HEK293 (cell line): ENCODE results near the gene GNG12.

Experiments
- CTCF ChIA-PET: fragments of 350-600 bp; formaldehyde crosslinking; extraction: SDS; loops from one replicate; lab custom pipeline; 2021; ENCODE audit warnings: antibody characterized with exemption; lab: Yijun Ruan, JAX
- POLR2A ChIA-PET: fragments of 300-600 bp; formaldehyde crosslinking; extraction: SDS; loops from one replicate; lab custom pipeline; 2020; ENCODE audit warnings: antibody characterized with exemption, inconsistent platforms; lab: Yijun Ruan, JAX
- H3K27ac ChIP-seq: fragments of 200-500 bp; sonication (Bioruptor generic); 2 replicates; pipeline ENCODE4 v1.5.1; 2014; ENCODE audit warnings: low read depth, low read length, control low read depth, inconsistent platforms; ENCODE audit errors: extremely low read depth
- H3K36me3 ChIP-seq, 2 experiments: fragments of 200-500 bp in 1 of 2; sonication (Bioruptor generic) in 1 of 2; 1 replicate in 1 of 2; 2 replicates in 1 of 2; pipeline ENCODE4 v1.5.1; 2014 to 2017; ENCODE audit warnings: inconsistent platforms in 2 of 2, low read length in 2 of 2; ENCODE audit not compliant: control insufficient read depth in 2 of 2, insufficient read depth in 1 of 2
- H3K4me1 ChIP-seq: fragments of 200-500 bp; sonication (Bioruptor generic); 2 replicates; pipeline ENCODE4 v1.5.1; 2014; ENCODE audit warnings: mild to moderate bottlenecking, low read length, inconsistent platforms; ENCODE audit not compliant: control insufficient read depth, insufficient read depth
- H3K4me3 ChIP-seq: 2 replicates; pipeline ENCODE4 v1.5.1; 2011; ENCODE audit warnings: low read depth, mild to moderate bottlenecking, control low read depth, low read length, moderate library complexity
- H3K9me3 ChIP-seq: fragments of 200-500 bp; sonication (Bioruptor generic); 2 replicates; pipeline ENCODE4 v1.5.1; 2014; ENCODE audit warnings: low read depth, low read length, inconsistent platforms; ENCODE audit not compliant: control insufficient read depth, insufficient read depth
- OSR2 ChIP-seq: fragments of 450-650 bp; formaldehyde crosslinking; IDR thresholded peaks from 2 replicates; pipeline ENCODE4 v1.5.1; 2016; ENCODE audit warnings: missing biosample characterization, missing genetic modification characterization
- SCRT1 ChIP-seq: fragments of 450-650 bp; formaldehyde crosslinking; IDR thresholded peaks from 2 replicates; pipeline ENCODE4 v1.5.1; 2016; ENCODE audit warnings: missing biosample characterization, missing genetic modification characterization, borderline replicate concordance
- ZBTB48 ChIP-seq: fragments of 450-650 bp; formaldehyde crosslinking; IDR thresholded peaks from 2 replicates; pipeline ENCODE4 v1.5.1; 2016; ENCODE audit warnings: missing biosample characterization, missing genetic modification characterization
- ZFP37 ChIP-seq: fragments of 450-650 bp; formaldehyde crosslinking; IDR thresholded peaks from 2 replicates; pipeline ENCODE4 v1.5.1; 2016; ENCODE audit warnings: missing biosample characterization, missing genetic modification characterization
- ZNF146 ChIP-seq: fragments of 450-650 bp; formaldehyde crosslinking; IDR thresholded peaks from 2 replicates; pipeline ENCODE4 v1.5.1; 2016; ENCODE audit warnings: missing biosample characterization, missing genetic modification characterization
- ZNF184 ChIP-seq: fragments of 450-650 bp; IDR thresholded peaks from 2 replicates; pipeline ENCODE4 v1.5.1; 2018; ENCODE audit warnings: missing biosample characterization, mild to moderate bottlenecking, missing genetic modification characterization
- ZNF214 ChIP-seq: fragments of 450-650 bp; formaldehyde crosslinking; IDR thresholded peaks from 2 replicates; pipeline ENCODE4 v1.5.1; 2017; ENCODE audit warnings: missing biosample characterization, mild to moderate bottlenecking, missing genetic modification characterization, borderline replicate concordance
- ZNF248 ChIP-seq: fragments of 450-650 bp; formaldehyde crosslinking; IDR thresholded peaks from 2 replicates; pipeline ENCODE4 v1.5.1; 2017; ENCODE audit warnings: missing biosample characterization, missing genetic modification characterization
- ZNF292 ChIP-seq: fragments of 450-650 bp; formaldehyde crosslinking; IDR thresholded peaks from 2 replicates; pipeline ENCODE4 v1.5.1; 2016; ENCODE audit warnings: low read depth, missing biosample characterization, missing genetic modification characterization, borderline replicate concordance
- ZNF366 ChIP-seq: fragments of 450-650 bp; formaldehyde crosslinking; conservative IDR thresholded peaks from 2 replicates; pipeline ENCODE4 v1.5.1; 2016; ENCODE audit warnings: missing biosample characterization, missing genetic modification characterization
- ZNF398 ChIP-seq: fragments of 450-650 bp; formaldehyde crosslinking; IDR thresholded peaks from 2 replicates; pipeline ENCODE4 v1.5.1; 2017; ENCODE audit warnings: missing biosample characterization, missing genetic modification characterization
- ZNF560 ChIP-seq: fragments of 450-650 bp; formaldehyde crosslinking; IDR thresholded peaks from 2 replicates; pipeline ENCODE4 v1.5.1; 2017; ENCODE audit warnings: missing biosample characterization, missing genetic modification characterization, borderline replicate concordance
- ZNF571 ChIP-seq: fragments of 450-650 bp; formaldehyde crosslinking; IDR thresholded peaks from 2 replicates; pipeline ENCODE4 v1.5.0; 2017; ENCODE audit warnings: missing biosample characterization, missing genetic modification characterization
- ZNF610 ChIP-seq: fragments of 450-650 bp; formaldehyde crosslinking; IDR thresholded peaks from 2 replicates; pipeline ENCODE4 v1.5.1; 2016; ENCODE audit warnings: missing biosample characterization, missing genetic modification characterization, borderline replicate concordance
- ZNF629 ChIP-seq: fragments of 450-650 bp; formaldehyde crosslinking; IDR thresholded peaks from 2 replicates; pipeline ENCODE4 v1.5.1; 2017; ENCODE audit warnings: missing biosample characterization, missing genetic modification characterization
- ZNF639 ChIP-seq: fragments of 450-650 bp; formaldehyde crosslinking; IDR thresholded peaks from 2 replicates; pipeline ENCODE4 v1.5.1; 2016; ENCODE audit warnings: missing biosample characterization, missing genetic modification characterization
- ZNF654 ChIP-seq: fragments of 450-650 bp; formaldehyde crosslinking; IDR thresholded peaks from 2 replicates; pipeline ENCODE4 v1.5.1; 2016; ENCODE audit warnings: low read depth, missing biosample characterization, missing genetic modification characterization
- ZNF658 ChIP-seq: fragments of 450-650 bp; formaldehyde crosslinking; IDR thresholded peaks from 2 replicates; pipeline ENCODE4; 2016; ENCODE audit warnings: missing biosample characterization, missing genetic modification characterization
- ZNF792 ChIP-seq: fragments of 450-650 bp; formaldehyde crosslinking; IDR thresholded peaks from 2 replicates; pipeline ENCODE4 v1.5.1; 2016; ENCODE audit warnings: missing biosample characterization, missing genetic modification characterization
- TF ChIP-seq, protein P1 (sequence below): fragments of 450-650 bp; formaldehyde crosslinking; IDR thresholded peaks from 2 replicates; pipeline ENCODE4 v1.5.1; 2016; ENCODE audit warnings: missing biosample characterization, missing genetic modification characterization
- TF ChIP-seq, protein P2 (sequence below): fragments of 450-650 bp; formaldehyde crosslinking; IDR thresholded peaks from 2 replicates; pipeline ENCODE4 v1.5.1; 2016; ENCODE audit warnings: missing biosample characterization, missing genetic modification characterization

Gene GNG12

GRCh38 chr1:67791261-67791660 is 42.0 kb downstream of the GNG12 start (continued):
- TF ChIP-seq ZNF248 (tag by site-specific recombination) (no peak), SCRT1 (tag by site-specific recombination) (no peak), ZBTB48 (tag by site-specific recombination) (no peak), ZNF629 (tag by site-specific recombination) (no peak), ZFP37 (tag by site-specific recombination) (no peak), ZNF658 (tag by site-specific recombination) (no peak), ZNF292 (tag by site-specific recombination) (no peak), ZNF214 (tag by site-specific recombination) (no peak), ZNF610 (tag by site-specific recombination) (no peak), ZNF184 (tag by site-specific recombination) (no peak), ZNF639 (tag by site-specific recombination) (no peak), ZNF571 (tag by site-specific recombination) (no peak)

GRCh38 chr1:67790201-67790692 is 43.0 kb downstream of the GNG12 start:
- Histone ChIP-seq H3K36me3 (no peaks in the 10 kb centered on the region), H3K27ac (no peak overlapping the region), H3K9me3 (no peaks in the 10 kb centered on the region), H3K4me1 (peaks cover 13% of the 10 kb centered on the region; the same call in 1 of the 2 replicates), H3K4me3 (no peak overlapping the region)
- CTCF ChIA-PET: interaction anchor here (0.6 to 0.9 kb wide), 4 partner anchors 14 to 548 kb away, joined by 3 to 4 read pairs (median 3); no protein-coding TSS in a partner anchor
- TF ChIP-seq ZNF146: no peak
- no peak for TF ChIP-seq ZNF292 (tag by site-specific recombination)
- TF ChIP-seq ZNF398 (tag by site-specific recombination): no peak
- TF ChIP-seq, protein P1, sequence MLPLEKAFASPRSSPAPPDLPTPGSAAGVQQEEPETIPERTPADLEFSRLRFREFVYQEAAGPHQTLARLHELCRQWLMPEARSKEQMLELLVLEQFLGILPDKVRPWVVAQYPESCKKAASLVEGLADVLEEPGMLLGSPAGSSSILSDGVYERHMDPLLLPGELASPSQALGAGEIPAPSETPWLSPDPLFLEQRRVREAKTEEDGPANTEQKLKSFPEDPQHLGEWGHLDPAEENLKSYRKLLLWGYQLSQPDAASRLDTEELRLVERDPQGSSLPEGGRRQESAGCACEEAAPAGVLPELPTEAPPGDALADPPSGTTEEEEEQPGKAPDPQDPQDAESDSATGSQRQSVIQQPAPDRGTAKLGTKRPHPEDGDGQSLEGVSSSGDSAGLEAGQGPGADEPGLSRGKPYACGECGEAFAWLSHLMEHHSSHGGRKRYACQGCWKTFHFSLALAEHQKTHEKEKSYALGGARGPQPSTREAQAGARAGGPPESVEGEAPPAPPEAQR: no peak
- TF ChIP-seq, protein P2, sequence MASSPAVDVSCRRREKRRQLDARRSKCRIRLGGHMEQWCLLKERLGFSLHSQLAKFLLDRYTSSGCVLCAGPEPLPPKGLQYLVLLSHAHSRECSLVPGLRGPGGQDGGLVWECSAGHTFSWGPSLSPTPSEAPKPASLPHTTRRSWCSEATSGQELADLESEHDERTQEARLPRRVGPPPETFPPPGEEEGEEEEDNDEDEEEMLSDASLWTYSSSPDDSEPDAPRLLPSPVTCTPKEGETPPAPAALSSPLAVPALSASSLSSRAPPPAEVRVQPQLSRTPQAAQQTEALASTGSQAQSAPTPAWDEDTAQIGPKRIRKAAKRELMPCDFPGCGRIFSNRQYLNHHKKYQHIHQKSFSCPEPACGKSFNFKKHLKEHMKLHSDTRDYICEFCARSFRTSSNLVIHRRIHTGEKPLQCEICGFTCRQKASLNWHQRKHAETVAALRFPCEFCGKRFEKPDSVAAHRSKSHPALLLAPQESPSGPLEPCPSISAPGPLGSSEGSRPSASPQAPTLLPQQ (tag by site-specific recombination): no peak
- no peak for TF ChIP-seq ZNF366
- no peak for TF ChIP-seq OSR2 (tag by site-specific recombination)
- TF ChIP-seq ZNF654 (tag by site-specific recombination): no peak
- no peak for TF ChIP-seq ZNF560 (tag by site-specific recombination)
- no peak for TF ChIP-seq ZNF792 (tag by site-specific recombination)
- POLR2A ChIA-PET: no interaction called here
